Activated T-cell treated with anti-CD3 and anti-CD28 coated beads, Interleukin-2, amount 50 U/mL, for 72 hours (primary cell): ENCODE measurements around the gene SUGCT. TPM values are rescaled to one million over a fixed set of nuclear protein-coding genes. Genes with fewer than 3 reads are reported as not detected.

Experiments used
- ATAC-seq, 2 donors: fragments of 150-1000 bp; cut with Tn5 transposase; replicated peaks in 1 of 2; 2 replicates each; pipeline ENCODE4 v1.10.0; 2021; ENCODE audit warnings: moderate library complexity in 2 of 2, mild to moderate bottlenecking in 1 of 2
- DNase-seq, 2 donors: peaks; one replicate each; pipeline ENCODE4 v3.0.0; 2021 to 2022; ENCODE audit warnings: mixed read lengths in 1 of 2
- H3K27ac Mint-ChIP-seq: one replicate; pipeline ENCODE4 v1.8.0; 2022; ENCODE audit warnings: mild to moderate bottlenecking, moderate library complexity, mixed read lengths
- H3K27me3 Mint-ChIP-seq: one replicate; pipeline ENCODE4 v1.8.0; 2022; ENCODE audit warnings: low read depth, mixed read lengths
- H3K36me3 Mint-ChIP-seq, 2 donors: one replicate each; pipeline ENCODE4 v1.8.0; 2022; ENCODE audit warnings: mixed read lengths in 2 of 2, mild to moderate bottlenecking in 1 of 2; ENCODE audit not compliant: insufficient read depth in 2 of 2
- H3K4me1 Mint-ChIP-seq: one replicate; pipeline ENCODE4 v1.8.0; 2022; ENCODE audit warnings: low read depth, mixed read lengths
- H3K4me3 Mint-ChIP-seq, 2 donors: one replicate each; pipeline ENCODE4 v1.8.0; 2022; ENCODE audit warnings: mild to moderate bottlenecking in 2 of 2, mixed read lengths in 2 of 2, moderate library complexity in 2 of 2
- H3K9me3 Mint-ChIP-seq, 2 donors: one replicate each; pipeline ENCODE4 v1.8.0; 2022; ENCODE audit warnings: mixed read lengths in 2 of 2
- total RNA-seq, 2 donors: library from RNA; stranded (reverse); gene quantifications; one replicate each; pipeline ENCODE4 v1.2.3, GENCODE V29; 2022

The SUGCT gene
- total RNA-seq, 2 donors from 2014 or later: 1.5 to 1.6 TPM

GRCh38 chr7:40889099-40889498 is 754.3 kb downstream of the SUGCT start:
- Mint-ChIP-seq H3K9me3 (peaks cover 11 to 13% of the 10 kb centered on the region in 2 donors), H3K36me3 (no peaks in the 10 kb centered on the region), H3K4me3 (no peak overlapping the region), H3K27me3 (no peaks in the 10 kb centered on the region), H3K4me1 (no peaks in the 10 kb centered on the region), H3K27ac (no peak overlapping the region)
- ATAC-seq: no peak
- DNase-seq: no peak

DNA sequence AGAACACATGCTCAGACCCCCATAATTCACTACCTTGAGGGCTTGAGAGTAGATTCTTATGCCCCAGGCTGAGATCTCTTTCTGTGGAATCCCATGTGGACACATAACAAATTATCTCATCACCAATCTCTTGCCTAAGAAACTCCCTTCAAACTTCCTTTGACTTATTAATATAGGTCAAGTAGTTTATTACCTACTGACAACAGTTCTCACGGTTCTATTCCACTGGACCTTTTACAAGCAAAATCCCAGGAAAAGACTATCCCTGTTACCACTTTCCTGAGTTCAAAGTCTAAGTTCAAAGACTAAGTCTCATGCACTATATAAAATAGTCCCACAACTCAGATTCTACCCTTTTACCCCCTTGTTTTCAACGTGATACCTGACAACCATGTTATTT is 754.7 kb downstream of the SUGCT start:
- no peaks in the 10 kb centered on the region for H3K36me3 Mint-ChIP-seq
- DNase-seq (no peak), ATAC-seq (no peak)
- H3K4me1 Mint-ChIP-seq: no peaks in the 10 kb centered on the region
- H3K27ac Mint-ChIP-seq: no peak overlapping the region
- H3K27me3 Mint-ChIP-seq: no peaks in the 10 kb centered on the region
- H3K4me3 Mint-ChIP-seq: no peak overlapping the region
- H3K9me3 Mint-ChIP-seq: peaks cover 13 to 14% of the 10 kb centered on the region in 2 donors

- Mint-ChIP-seq H3K36me3 (no peaks in the 10 kb centered on the region), H3K4me3 (no peak overlapping the region), H3K27ac (no peak overlapping the region), H3K9me3 (peaks cover 13 to 16% of the 10 kb centered on the region in 2 donors), H3K4me1 (no peaks in the 10 kb centered on the region), H3K27me3 (no peaks in the 10 kb centered on the region)
- ATAC-seq (no peak), DNase-seq (no peak)
Measured at GRCh38 chr7:40890088-40890692, 755.4 kb downstream of the SUGCT start.

DNA sequence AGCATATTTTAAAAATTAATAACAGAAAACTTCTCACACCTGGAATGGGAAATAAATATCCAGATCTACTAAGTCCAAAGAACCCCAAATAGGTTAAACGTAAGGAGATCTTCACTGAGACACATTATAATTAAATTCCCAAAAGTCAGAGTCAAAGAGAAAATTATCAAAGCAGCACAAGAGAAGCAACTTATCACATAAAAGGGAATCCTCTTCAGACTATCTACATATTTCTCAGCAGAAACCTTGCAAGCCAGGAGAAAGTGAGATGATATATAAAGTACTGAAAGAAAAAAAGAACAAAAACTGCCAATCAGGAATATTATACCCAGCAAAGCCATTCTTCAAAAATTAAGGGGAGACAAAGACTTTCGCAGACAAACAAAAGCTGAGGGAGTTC is 756.4 kb downstream of the SUGCT start:
- no peaks in the 10 kb centered on the region for H3K4me1 Mint-ChIP-seq
- no peaks in the 10 kb centered on the region for H3K27me3 Mint-ChIP-seq
- H3K27ac Mint-ChIP-seq: no peak overlapping the region
- H3K4me3 Mint-ChIP-seq: no peak overlapping the region
- peaks cover 12 to 16% of the 10 kb centered on the region in 2 donors for H3K9me3 Mint-ChIP-seq
- DNase-seq (no peak), ATAC-seq (no peak)
- no peaks in the 10 kb centered on the region for H3K36me3 Mint-ChIP-seq

DNA sequence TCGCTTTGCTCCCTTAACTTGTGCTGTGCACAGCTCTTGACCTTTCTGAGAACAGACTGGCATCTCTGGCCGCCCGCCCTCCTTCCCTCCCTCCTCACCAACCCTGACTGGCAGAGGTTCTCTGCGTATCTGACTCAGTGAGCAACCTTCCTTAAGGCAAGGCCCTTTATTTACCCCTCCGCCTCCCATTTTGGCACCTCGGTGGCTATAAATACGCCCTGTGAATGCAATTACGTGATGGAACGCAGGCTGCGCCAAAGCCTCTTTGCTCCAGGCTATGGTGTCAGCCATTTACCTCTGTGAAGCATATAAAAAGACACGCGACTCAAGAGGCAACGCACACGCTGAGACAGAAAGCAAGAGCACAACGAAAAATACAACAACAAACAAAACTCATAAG is 764.3 kb downstream of the SUGCT start:
- no peak overlapping the region for H3K4me3 Mint-ChIP-seq
- peaks cover 7 to 17% of the 10 kb centered on the region in 2 donors for H3K9me3 Mint-ChIP-seq
- H3K27ac Mint-ChIP-seq: no peak overlapping the region
- ATAC-seq: no peak
- H3K36me3 Mint-ChIP-seq: no peaks in the 10 kb centered on the region
- H3K4me1 Mint-ChIP-seq: no peaks in the 10 kb centered on the region
- no peak for DNase-seq
- no peaks in the 10 kb centered on the region for H3K27me3 Mint-ChIP-seq

DNA sequence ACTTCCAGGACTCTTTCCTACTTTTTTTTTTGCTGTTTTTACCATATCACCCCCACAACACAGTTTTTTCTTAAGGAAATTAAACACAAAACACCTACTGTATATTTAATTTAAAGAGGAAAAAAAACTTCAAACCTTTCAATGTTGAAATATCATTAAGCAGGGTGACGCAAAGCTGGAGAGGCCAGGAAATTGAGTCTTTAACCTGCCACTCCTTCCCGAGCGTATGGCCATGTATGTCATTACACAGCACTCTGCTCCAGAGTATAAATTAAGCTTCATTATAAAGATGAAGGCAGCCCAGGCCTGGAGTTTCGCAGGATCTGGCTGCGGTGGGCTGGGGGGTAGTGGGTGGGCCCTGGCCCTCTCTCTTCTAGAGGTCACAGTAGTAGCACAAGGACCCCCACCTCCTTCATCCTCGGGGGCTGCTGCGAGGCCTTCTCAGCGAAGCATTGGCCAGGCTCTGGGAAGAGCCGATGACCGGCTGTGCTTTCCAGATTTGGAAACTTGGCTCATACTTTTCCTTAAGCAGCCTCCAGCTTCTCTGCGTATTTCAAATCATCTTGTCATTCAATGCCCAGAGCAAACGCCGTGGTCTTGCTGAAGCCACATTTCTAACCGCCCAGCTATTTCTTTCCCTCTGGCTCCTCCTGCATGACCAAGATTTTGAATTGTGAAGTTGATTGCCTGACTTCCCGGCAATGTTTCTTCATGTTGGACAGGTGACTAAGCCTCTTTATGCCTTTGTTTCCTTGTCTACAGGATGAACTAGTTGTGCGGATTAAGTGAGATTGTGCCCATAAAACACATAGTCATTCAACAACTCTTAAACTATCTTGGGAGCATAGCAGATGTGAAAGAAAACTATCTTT is 765.1 kb downstream of the SUGCT start:
- Mint-ChIP-seq H3K4me3 (no peak overlapping the region), H3K4me1 (no peaks in the 10 kb centered on the region), H3K9me3 (peaks cover 7 to 16% of the 10 kb centered on the region in 2 donors), H3K27me3 (no peaks in the 10 kb centered on the region), H3K27ac (no peak overlapping the region), H3K36me3 (no peaks in the 10 kb centered on the region)
- no peak for ATAC-seq
- DNase-seq: no peak

GRCh38 chr7:40903872-40904271 is 769.1 kb downstream of the SUGCT start:
- no peaks in the 10 kb centered on the region for H3K27me3 Mint-ChIP-seq
- ATAC-seq (no peak), DNase-seq (no peak)
- no peaks in the 10 kb centered on the region for H3K4me1 Mint-ChIP-seq
- no peak overlapping the region for H3K4me3 Mint-ChIP-seq
- no peaks in the 10 kb centered on the region for H3K36me3 Mint-ChIP-seq
- H3K27ac Mint-ChIP-seq: no peak overlapping the region
- peaks cover 2 to 10% of the 10 kb centered on the region in 2 donors for H3K9me3 Mint-ChIP-seq

- no peak for DNase-seq
- no peak for ATAC-seq
- H3K4me3 Mint-ChIP-seq: no peak overlapping the region
- peaks cover 3 to 4% of the 10 kb centered on the region in 2 donors for H3K9me3 Mint-ChIP-seq
- no peaks in the 10 kb centered on the region for H3K27me3 Mint-ChIP-seq
- no peak overlapping the region for H3K27ac Mint-ChIP-seq
- H3K4me1 Mint-ChIP-seq: no peaks in the 10 kb centered on the region
- H3K36me3 Mint-ChIP-seq: no peaks in the 10 kb centered on the region
Measured at GRCh38 chr7:40907286-40907685, 772.5 kb downstream of the SUGCT start.

GRCh38 chr7:40909346-40909980 is 774.7 kb downstream of the SUGCT start:
- no peaks in the 10 kb centered on the region for H3K36me3 Mint-ChIP-seq

More at GRCh38 chr7:40909346-40909980, 774.7 kb downstream of the SUGCT start:
- Mint-ChIP-seq H3K4me1 (no peaks in the 10 kb centered on the region), H3K27ac (no peak overlapping the region), H3K4me3 (no peak overlapping the region), H3K27me3 (no peaks in the 10 kb centered on the region), H3K9me3 (peaks cover 2 to 3% of the 10 kb centered on the region in 2 donors)
- DNase-seq (no peak), ATAC-seq (no peak)

Other genes with a start within 250 kb of the SUGCT start
- gene CDK13, start 184.7 kb upstream of the SUGCT start, total RNA-seq: 10 to 100 TPM; 47.6 to 48.2 TPM
- gene MPLKIP, start 383 bp upstream of the SUGCT start, total RNA-seq: 10 to 100 TPM; 36.1 to 42.1 TPM